ENCODE results near the gene MYOCD. TPM values are rescaled to one million over a fixed set of nuclear protein-coding genes. Genes with fewer than 3 reads are reported as not detected.

MYOCD gene
- total RNA-seq, 2 experiments from 2014 or later: not detected

DNA sequence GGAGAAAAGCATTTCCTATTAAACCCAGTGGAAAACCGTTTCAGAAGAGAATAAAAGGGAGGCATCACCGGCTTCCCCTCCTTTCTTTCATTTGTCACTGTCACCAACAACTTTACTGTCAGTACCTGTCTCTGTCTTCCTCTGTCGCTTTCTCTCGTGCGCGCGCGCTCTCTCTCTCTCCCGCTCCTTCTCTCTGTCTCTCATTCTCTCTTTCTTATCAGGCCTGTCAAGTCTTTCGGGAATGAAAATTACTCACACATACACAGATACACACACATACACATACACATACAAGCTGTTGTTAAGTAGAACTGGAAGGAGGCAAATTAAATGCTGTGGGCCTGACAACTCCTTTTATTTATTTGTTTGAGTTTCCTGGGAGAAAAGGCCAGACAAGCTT lies 17.6 kb downstream of the MYOCD start:
- POLR2A ChIA-PET: no interaction called here
- H3K9me3 Mint-ChIP-seq (ENCODE audit: insufficient read depth): no peaks in the 10 kb centered on the region
- H3K4me3 Mint-ChIP-seq: no peak overlapping the region
- ATAC-seq (no peak), DNase-seq (no peak)
- no peaks in the 10 kb centered on the region for H3K4me1 Mint-ChIP-seq (ENCODE audit: low read depth)
- H3K36me3 Mint-ChIP-seq (ENCODE audit: low read depth): no peaks in the 10 kb centered on the region
- CTCF ChIA-PET: interaction anchor here (1.4 kb wide), 1 partner anchor 12 kb away, joined by 3 read pairs; no protein-coding TSS in a partner anchor
- no peak overlapping the region for H3K27ac Mint-ChIP-seq
- no peaks in the 10 kb centered on the region for H3K27me3 Mint-ChIP-seq (ENCODE audit: low read depth)

DNA sequence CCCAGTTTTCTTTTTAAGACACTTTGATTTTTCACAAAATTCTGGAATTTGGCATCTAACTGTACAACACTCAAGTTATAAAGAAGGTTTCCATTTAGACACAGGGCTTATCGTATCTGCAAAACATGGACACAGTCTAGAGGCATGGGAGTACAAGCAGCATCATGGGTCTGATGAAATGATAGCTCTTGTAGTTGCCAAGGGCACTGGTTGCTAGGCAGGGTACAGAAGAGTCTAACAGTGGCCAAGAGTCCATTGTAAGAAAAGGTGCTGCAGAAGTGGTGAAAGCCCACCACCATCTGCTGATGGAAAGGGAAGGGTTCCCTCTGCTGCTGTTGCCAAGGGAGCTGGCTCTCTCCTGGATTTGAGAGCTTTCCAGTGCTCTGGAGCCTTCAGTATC lies 20.8 kb downstream of the MYOCD start:
- H3K27me3 Mint-ChIP-seq (ENCODE audit: low read depth): no peaks in the 10 kb centered on the region
- no peak overlapping the region for H3K4me3 Mint-ChIP-seq
- no peak for ATAC-seq
- no peak for DNase-seq
- ChIA-PET CTCF (no interaction called here), POLR2A (no interaction called here)
- no peaks in the 10 kb centered on the region for H3K4me1 Mint-ChIP-seq (ENCODE audit: low read depth)
- H3K36me3 Mint-ChIP-seq (ENCODE audit: low read depth): no peaks in the 10 kb centered on the region
- no peak overlapping the region for H3K27ac Mint-ChIP-seq
- H3K9me3 Mint-ChIP-seq (ENCODE audit: insufficient read depth): no peaks in the 10 kb centered on the region

DNA sequence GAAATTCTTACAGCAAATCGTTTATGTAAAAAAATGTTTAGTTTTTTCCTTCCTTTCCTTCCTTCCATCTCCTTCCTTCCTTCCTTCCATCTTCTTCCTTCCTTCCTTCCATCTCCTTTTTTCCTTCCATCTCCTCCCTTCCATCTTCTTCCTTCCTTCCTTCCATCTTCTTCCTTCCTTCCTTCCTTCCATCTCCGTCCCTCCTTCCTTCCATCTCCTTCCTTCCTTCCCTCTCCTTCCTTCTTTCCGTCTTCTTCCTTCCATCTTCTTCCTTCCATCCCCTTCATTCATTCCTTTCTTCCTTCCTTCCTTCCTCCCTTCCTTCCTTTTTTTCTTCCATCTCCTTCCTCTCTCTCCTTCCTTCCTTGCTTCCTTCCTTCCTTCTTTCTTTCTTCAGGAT lies 22.7 kb downstream of the MYOCD start:
- no peaks in the 10 kb centered on the region for H3K4me1 Mint-ChIP-seq (ENCODE audit: low read depth)
- DNase-seq (no peak), ATAC-seq (no peak)
- ChIA-PET CTCF (no interaction called here), POLR2A (no interaction called here)
- H3K4me3 Mint-ChIP-seq: no peak overlapping the region
- no peaks in the 10 kb centered on the region for H3K36me3 Mint-ChIP-seq (ENCODE audit: low read depth)
- no peaks in the 10 kb centered on the region for H3K9me3 Mint-ChIP-seq (ENCODE audit: insufficient read depth)
- no peak overlapping the region for H3K27ac Mint-ChIP-seq
- no peaks in the 10 kb centered on the region for H3K27me3 Mint-ChIP-seq (ENCODE audit: low read depth)

DNA sequence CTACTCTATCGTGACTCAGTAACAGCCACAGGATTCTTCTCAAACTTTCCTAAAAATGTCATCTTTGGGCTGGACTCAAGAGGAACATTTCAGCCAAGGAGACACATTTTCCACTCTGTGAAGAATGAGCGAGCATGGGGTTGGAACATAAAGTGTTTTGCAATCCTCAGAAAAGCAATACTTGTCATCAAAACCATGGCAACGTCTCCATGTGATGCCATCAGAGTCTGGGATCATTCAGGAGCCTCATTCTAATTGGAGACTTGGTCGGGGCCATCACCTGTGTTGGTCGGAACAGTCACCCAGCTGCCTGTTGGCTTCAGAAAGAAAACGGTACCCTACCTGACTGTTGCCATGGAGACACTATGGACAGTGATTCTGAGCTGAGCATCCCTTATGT lies 25.5 kb downstream of the MYOCD start:
- POLR2A ChIA-PET: no interaction called here
- H3K27me3 Mint-ChIP-seq (ENCODE audit: low read depth): no peaks in the 10 kb centered on the region

DNA sequence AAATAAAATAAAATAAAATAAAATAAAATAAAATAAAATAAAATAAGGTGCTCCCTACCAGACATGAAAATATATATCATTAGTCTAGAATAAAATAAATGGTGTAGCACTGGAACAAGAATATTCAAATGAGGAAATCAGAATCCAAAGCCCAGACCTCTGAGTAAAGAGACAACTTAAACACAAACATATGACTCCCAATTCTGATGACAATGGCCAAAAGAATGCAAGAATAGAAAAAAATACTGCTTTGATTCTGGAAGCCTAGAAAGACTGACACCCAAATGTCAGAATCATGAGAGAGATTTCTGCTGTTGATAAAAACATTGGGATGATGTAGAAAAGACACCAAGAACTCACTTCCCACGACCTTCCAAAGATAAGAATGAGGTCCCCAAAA lies 27.9 kb downstream of the MYOCD start:
- no peak for ATAC-seq
- Mint-ChIP-seq H3K4me3 (no peak overlapping the region), H3K36me3 (ENCODE audit: low read depth) (no peaks in the 10 kb centered on the region), H3K4me1 (ENCODE audit: low read depth) (no peaks in the 10 kb centered on the region), H3K27ac (no peak overlapping the region), H3K27me3 (ENCODE audit: low read depth) (no peaks in the 10 kb centered on the region), H3K9me3 (ENCODE audit: insufficient read depth) (no peaks in the 10 kb centered on the region)
- no peak for DNase-seq
- ChIA-PET POLR2A (no interaction called here), CTCF (no interaction called here)

More for the DNA sequence above, 25.5 kb downstream of the MYOCD start:
- DNase-seq: no peak
- CTCF ChIA-PET: no interaction called here
- Mint-ChIP-seq H3K4me1 (ENCODE audit: low read depth) (no peaks in the 10 kb centered on the region), H3K4me3 (no peak overlapping the region), H3K9me3 (ENCODE audit: insufficient read depth) (no peaks in the 10 kb centered on the region), H3K36me3 (ENCODE audit: low read depth) (no peaks in the 10 kb centered on the region), H3K27ac (no peak overlapping the region)
- no peak for ATAC-seq

DNA sequence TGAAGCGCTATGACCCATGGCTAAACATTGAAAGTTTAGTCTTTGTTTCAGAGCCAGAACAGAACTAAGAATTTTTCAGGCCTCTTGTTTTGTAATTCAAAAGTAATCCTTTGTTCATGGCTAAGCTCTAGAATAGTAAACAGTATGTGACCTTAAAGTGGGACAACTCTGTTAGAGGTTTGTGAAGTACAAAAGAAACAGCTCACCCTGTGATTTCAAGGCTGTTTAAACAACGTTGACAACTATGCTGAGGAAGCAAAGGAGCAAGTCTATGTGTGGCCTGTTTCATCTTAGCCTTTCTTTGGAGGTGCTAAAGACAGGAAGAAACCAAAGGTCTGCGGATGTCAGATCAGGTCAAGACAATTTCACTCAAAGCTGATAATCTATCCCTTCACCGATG lies 40.4 kb downstream of the MYOCD start:
- ChIA-PET CTCF (no interaction called here), POLR2A (no interaction called here)
- DNase-seq: no peak
- H3K4me1 Mint-ChIP-seq (ENCODE audit: low read depth): no peaks in the 10 kb centered on the region
- no peak overlapping the region for H3K4me3 Mint-ChIP-seq
- no peak overlapping the region for H3K27ac Mint-ChIP-seq
- peaks cover 5% of the 10 kb centered on the region for H3K9me3 Mint-ChIP-seq (ENCODE audit: insufficient read depth)
- ATAC-seq: no peak
- H3K27me3 Mint-ChIP-seq (ENCODE audit: low read depth): no peaks in the 10 kb centered on the region
- H3K36me3 Mint-ChIP-seq (ENCODE audit: low read depth): no peaks in the 10 kb centered on the region

DNA sequence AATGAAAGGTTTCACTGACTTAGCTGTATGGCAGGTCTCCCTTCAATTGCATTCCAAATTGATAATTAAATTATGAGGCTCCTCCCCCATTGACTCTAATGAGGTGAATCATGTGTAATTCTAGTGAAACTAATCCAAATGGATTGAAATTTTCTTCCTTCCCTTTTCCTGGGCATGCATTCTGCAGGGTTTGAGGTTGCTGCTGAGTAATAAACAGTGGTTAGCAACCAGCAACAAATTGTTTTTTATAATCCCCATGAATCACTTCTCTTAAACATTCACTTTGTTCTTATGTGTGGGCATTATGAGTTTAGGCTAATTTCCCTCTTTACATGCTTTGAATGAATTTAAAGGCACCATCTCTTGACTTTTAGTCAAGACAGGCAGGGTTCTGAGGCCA lies 43.4 kb downstream of the MYOCD start:
- DNase-seq (no peak), ATAC-seq (no peak)
- Mint-ChIP-seq H3K36me3 (ENCODE audit: low read depth) (no peaks in the 10 kb centered on the region), H3K4me3 (no peak overlapping the region), H3K9me3 (ENCODE audit: insufficient read depth) (no peaks in the 10 kb centered on the region), H3K27ac (no peak overlapping the region), H3K4me1 (ENCODE audit: low read depth) (no peaks in the 10 kb centered on the region), H3K27me3 (ENCODE audit: low read depth) (no peaks in the 10 kb centered on the region)
- ChIA-PET POLR2A (no interaction called here), CTCF (no interaction called here)

DNA sequence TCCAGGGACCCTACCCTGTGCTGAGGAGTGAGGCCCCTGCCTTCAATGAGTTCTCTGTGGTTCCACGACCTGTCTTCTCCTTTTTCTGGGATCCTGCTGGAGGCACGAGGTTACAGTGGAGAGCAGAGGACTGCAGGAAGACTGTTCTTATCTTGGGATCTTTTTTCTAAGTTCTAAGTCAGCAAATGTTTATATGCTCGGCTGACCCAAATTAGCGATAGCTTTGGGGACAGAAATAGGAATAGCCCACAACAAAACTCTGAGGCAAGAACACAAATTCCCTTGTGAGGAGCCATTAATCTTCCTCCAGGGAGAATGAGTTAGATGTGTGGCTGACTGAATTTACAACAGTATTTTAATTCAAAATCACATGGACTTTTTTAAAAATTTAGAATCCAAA lies 46.7 kb downstream of the MYOCD start:
- no peak overlapping the region for H3K4me3 Mint-ChIP-seq
- no peaks in the 10 kb centered on the region for H3K4me1 Mint-ChIP-seq (ENCODE audit: low read depth)
- ChIA-PET CTCF (no interaction called here), POLR2A (no interaction called here)
- H3K27ac Mint-ChIP-seq: no peak overlapping the region
- H3K9me3 Mint-ChIP-seq (ENCODE audit: insufficient read depth): no peaks in the 10 kb centered on the region
- no peaks in the 10 kb centered on the region for H3K36me3 Mint-ChIP-seq (ENCODE audit: low read depth)
- H3K27me3 Mint-ChIP-seq (ENCODE audit: low read depth): no peaks in the 10 kb centered on the region
- ATAC-seq (no peak), DNase-seq (no peak)

DNA sequence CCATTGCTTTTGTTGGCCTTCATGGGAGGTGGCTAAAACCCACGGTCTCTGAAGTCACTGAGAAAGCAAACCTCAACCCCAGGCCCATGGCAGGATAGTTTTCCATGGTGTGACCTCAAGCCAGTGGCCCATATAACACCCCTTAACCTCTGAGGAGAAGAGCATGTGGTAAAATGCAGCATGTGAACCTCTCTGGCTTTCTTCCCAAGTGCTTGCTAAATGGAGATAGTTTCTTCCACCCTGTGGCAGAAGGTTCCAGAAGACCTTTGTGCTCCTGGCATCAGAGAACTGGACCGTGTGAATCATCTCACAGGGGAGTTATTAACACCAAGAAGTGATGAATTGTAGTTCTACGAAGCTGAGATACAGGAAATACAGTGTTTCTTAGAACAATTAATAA lies 47.3 kb downstream of the MYOCD start:
- H3K36me3 Mint-ChIP-seq (ENCODE audit: low read depth): no peaks in the 10 kb centered on the region
- ChIA-PET CTCF (no interaction called here), POLR2A (no interaction called here)
- DNase-seq (no peak), ATAC-seq (no peak)
- H3K4me3 Mint-ChIP-seq: no peak overlapping the region
- no peaks in the 10 kb centered on the region for H3K4me1 Mint-ChIP-seq (ENCODE audit: low read depth)
- no peak overlapping the region for H3K27ac Mint-ChIP-seq
- no peaks in the 10 kb centered on the region for H3K27me3 Mint-ChIP-seq (ENCODE audit: low read depth)
- H3K9me3 Mint-ChIP-seq (ENCODE audit: insufficient read depth): no peaks in the 10 kb centered on the region

DNA sequence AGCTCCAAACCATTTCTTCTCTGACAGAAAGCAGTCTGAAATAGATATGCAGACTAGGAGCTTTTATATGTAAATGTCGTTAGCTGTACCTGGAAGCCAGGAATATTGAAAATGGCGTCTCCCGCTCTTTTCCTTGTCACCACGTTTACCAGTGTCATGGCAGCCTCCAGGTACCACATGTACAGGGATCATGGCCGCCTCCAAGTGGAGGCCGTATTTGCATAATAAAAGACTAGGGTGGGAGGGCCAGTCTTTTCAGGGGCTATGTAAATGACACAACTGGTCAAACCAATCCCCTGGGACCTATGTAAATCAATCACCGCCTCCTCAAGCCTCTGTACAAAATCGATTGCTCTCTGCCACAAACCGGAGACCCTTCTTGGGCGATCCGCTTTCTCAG lies 54.3 kb downstream of the MYOCD start:
- no peak overlapping the region for H3K4me3 Mint-ChIP-seq
- no peaks in the 10 kb centered on the region for H3K36me3 Mint-ChIP-seq (ENCODE audit: low read depth)
- no peak overlapping the region for H3K27ac Mint-ChIP-seq
- H3K9me3 Mint-ChIP-seq (ENCODE audit: insufficient read depth): no peaks in the 10 kb centered on the region
- ChIA-PET CTCF (no interaction called here), POLR2A (no interaction called here)
- H3K27me3 Mint-ChIP-seq (ENCODE audit: low read depth): no peaks in the 10 kb centered on the region
- DNase-seq: no peak
- no peaks in the 10 kb centered on the region for H3K4me1 Mint-ChIP-seq (ENCODE audit: low read depth)
- ATAC-seq: no peak

DNA sequence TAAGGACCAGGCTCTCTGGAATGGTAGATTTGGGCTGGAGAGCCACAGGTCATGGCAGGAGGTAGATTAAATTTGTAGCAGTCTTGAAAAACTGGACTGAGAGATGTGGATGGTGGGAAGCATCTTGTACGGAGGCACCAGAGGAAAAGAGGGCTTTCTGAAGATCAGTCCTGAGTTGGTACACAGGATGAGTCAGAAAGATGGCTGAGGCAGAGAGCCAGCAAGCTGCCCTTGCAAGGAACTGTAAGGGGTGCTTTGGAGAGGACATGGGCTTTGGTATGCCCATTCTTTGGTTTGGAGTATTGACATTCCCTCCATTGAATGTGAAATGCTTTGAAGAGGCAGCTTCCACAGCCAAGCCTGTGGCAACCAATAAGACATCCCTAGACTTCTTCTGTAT lies 55.9 kb downstream of the MYOCD start:
- POLR2A ChIA-PET: no interaction called here
- H3K9me3 Mint-ChIP-seq (ENCODE audit: insufficient read depth): no peaks in the 10 kb centered on the region
- DNase-seq (no peak), ATAC-seq (no peak)
- CTCF ChIA-PET: no interaction called here
- no peaks in the 10 kb centered on the region for H3K4me1 Mint-ChIP-seq (ENCODE audit: low read depth)
- H3K36me3 Mint-ChIP-seq (ENCODE audit: low read depth): no peaks in the 10 kb centered on the region
- H3K4me3 Mint-ChIP-seq: no peak overlapping the region
- no peaks in the 10 kb centered on the region for H3K27me3 Mint-ChIP-seq (ENCODE audit: low read depth)
- H3K27ac Mint-ChIP-seq: no peak overlapping the region

DNA sequence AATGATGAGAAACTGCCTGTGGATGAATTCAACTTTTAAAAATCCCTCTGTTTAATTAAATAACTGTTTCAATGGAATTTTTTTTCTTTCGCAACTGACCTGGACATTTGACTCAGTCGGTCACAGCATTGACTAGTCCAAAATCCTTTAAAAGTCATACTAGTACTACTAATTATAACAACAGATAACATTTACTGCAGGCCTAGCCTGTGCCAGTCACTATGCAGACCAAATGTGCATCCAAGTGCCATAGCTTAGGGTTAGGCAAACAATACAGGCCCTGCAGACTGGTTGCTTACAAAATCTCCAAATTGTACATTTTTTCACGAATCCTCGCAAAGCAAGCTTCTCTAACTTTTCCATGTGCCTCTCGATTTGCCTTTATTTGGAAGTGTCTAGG lies 56.6 kb downstream of the MYOCD start:
- no peak for ATAC-seq
- no peaks in the 10 kb centered on the region for H3K27me3 Mint-ChIP-seq (ENCODE audit: low read depth)
- H3K4me1 Mint-ChIP-seq (ENCODE audit: low read depth): no peaks in the 10 kb centered on the region
- DNase-seq: no peak
- no peak overlapping the region for H3K4me3 Mint-ChIP-seq
- CTCF ChIA-PET: no interaction called here
- POLR2A ChIA-PET: no interaction called here
- H3K9me3 Mint-ChIP-seq (ENCODE audit: insufficient read depth): no peaks in the 10 kb centered on the region
- H3K36me3 Mint-ChIP-seq (ENCODE audit: low read depth): no peaks in the 10 kb centered on the region
- H3K27ac Mint-ChIP-seq: no peak overlapping the region

DNA sequence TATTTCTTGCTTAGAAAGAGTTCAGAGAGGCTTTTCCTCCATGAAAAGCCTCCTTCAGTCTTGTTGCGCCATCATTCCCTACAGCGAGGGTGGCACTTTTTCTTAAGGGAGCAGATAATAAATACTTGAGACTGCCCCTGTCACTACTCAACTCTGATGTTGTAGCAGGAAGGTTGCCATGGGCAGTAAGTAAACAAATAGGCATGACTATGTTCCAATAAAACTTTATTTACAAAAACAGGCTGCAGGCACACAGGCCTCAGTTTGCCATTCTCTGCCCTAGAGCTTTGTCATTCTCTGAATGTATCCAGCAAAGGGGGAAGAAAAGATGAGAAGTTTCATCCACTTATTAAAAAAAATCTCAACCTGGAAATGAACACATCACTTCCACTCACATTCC lies 60.4 kb downstream of the MYOCD start:
- ATAC-seq (no peak), DNase-seq (no peak)
- H3K27me3 Mint-ChIP-seq (ENCODE audit: low read depth): no peaks in the 10 kb centered on the region
- H3K36me3 Mint-ChIP-seq (ENCODE audit: low read depth): no peaks in the 10 kb centered on the region
- H3K4me1 Mint-ChIP-seq (ENCODE audit: low read depth): no peaks in the 10 kb centered on the region
- CTCF ChIA-PET: no interaction called here
- POLR2A ChIA-PET: no interaction called here
- no peaks in the 10 kb centered on the region for H3K9me3 Mint-ChIP-seq (ENCODE audit: insufficient read depth)
- H3K27ac Mint-ChIP-seq: no peak overlapping the region
- no peak overlapping the region for H3K4me3 Mint-ChIP-seq
